NCI-H1694 (cell line): ENCODE results near the gene ARHGEF7.
"Not testable (repeated sequence)": the region's sequence is repeated elsewhere in the genome, so short reads cannot be mapped to it uniquely, and the experiment has no call there.

Experiments
- DNase-seq: peaks from one replicate; lab custom pipeline; 2025; lab: John Stamatoyannopoulos, UW

The ARHGEF7 gene

DNA sequence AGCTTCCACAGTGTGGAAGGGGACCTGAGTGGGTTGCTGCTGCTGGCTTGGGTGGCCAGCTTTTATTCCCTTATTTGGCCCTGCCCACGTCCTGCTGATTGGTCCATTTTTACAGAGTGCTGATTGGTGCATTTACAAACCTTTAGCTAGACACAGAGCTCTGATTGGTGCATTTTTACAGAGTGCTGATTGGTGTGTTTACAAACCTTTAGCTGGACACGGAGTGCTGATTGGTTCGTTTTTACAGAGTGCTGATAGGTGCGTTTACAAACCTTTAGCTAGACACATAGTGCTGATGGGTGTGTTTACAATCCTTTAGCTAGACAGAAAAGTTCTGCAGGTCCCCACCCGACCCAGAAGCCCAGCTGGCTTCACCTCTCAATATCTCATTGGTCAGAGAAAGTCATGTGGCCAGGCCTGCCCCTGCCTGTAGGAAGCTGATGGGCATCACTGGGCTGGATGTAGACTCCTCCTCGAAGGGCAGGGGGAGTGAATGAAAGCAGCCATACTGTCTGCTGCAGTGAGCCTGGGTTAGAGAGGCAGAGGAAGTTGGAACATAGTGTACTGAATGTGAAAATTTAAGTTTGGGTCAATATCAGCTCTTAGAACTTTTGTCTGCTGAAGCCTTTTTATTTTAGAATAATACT is 83.7 kb downstream of the ARHGEF7 start:
- DNase-seq: not testable (repeated sequence)

GRCh38 chr13:111201304-111201940 is 86.3 kb downstream of the ARHGEF7 start:
- DNase-seq: no peak

DNA sequence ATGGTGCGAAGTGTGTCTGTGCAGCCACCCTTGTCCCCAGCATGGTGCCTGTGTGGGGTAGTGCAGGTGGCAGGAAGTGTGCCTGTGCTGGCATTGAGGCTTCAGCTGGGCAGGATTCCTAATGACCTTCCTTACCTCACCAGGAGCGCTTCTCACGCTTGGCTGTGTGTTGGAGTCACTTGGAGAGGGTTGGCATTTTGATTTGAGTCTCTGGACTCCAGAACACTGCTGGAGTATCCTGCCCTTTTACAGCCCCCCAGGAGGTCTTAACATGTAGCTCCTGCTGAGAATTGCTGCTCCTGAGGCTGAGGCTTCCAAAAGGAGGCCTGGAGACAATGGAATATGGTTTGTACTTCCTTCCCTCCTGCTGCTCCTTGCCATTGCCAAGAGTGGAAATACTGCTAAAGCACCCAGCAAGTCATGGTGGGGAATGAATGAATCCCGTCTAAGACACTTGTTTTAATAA is 87.1 kb downstream of the ARHGEF7 start:
- no peak for DNase-seq

DNA sequence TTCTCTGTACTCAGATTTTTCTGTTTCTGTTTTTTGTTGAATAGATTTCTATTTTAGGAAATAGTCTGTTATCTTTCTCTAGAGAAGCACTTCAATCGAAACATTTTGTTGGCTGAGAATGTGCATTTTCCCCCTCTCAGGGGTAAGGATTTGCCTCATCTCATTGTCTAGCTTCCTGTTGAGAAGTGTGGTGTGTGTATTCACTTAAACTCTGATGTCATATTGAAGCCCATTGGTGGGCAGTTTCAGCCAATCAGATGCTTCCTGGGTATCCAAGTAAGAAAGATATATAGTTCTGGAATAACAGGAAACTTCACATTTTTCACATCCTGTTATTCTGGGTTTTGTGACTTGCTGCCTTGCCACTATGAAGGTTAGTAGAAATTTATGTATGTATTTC is 87.6 kb downstream of the ARHGEF7 start:
- no peak for DNase-seq

DNA sequence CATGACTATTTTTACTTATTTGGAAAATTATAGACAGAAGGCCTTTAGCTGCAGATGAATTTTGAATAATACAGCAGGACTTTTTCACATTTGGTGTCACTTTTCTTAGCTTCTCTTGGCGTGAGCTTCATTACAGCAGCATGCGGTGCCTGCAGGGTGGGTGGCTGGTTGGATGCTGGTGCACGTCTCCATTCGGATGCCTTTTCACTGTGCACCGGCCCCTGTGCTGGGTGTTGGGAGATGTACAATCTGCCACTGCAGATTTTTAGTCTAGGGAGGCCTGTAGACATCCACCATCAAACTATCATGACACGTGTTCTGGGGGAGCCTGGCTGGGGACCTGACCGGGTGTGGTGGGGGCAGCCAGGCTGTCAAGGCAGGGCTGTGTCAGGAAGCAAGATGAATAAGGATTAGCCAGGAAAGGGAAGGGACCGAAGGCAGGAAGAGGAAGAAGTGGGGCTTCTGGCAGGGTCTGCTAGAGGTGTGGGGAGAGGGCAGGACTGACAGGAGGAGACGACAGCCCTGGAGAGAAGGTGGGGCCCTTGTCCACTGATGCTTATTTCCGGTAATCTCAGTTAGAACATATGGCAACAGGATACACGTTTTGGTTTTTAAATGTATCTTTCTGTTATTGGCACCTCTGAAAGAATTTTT is 88.8 kb downstream of the ARHGEF7 start:
- no peak for DNase-seq

DNA sequence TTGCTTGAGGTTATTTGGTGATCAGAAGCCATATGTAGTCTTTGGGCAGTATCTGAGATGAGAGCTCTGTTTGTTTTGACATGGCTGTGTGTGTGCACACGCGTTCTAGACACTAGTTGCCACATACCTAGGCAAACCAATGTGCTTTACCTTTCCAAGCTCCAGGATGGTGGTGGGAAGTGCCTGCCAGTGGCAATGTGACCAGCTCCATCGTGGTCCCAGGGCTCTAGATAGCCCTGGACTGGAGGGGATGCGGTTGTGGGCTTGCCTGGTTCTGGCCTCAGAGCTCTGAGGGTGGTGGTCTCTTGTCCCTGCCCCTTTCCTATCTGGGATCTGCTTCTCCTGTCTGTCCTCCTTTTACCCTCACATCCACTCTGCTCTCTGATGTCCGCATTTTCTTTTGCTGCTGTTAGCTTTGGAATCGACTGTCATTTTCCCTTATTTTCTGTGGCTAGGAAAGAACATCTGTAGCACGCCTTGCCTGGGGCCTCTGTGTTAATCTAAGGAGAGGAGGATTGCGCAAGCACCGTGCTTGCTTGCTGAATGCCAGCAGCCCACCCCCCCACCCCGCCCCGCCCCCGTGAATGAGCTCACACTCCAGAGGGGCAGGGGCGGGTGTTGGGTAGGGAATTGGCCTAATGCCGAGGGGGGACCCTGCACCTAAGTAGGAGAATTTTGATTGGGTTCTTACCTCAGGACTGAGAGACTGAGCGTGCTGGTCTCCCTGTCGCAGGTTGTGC is 89.5 kb downstream of the ARHGEF7 start:
- DNase-seq: no peak

GRCh38 chr13:111206148-111206547 is 91.0 kb downstream of the ARHGEF7 start:
- DNase-seq: no peak

GRCh38 chr13:111209613-111210012 is 94.5 kb downstream of the ARHGEF7 start:
- DNase-seq: no peak

- DNase-seq: no peak
Measured at GRCh38 chr13:111210091-111210490, 95.0 kb downstream of the ARHGEF7 start.

DNA sequence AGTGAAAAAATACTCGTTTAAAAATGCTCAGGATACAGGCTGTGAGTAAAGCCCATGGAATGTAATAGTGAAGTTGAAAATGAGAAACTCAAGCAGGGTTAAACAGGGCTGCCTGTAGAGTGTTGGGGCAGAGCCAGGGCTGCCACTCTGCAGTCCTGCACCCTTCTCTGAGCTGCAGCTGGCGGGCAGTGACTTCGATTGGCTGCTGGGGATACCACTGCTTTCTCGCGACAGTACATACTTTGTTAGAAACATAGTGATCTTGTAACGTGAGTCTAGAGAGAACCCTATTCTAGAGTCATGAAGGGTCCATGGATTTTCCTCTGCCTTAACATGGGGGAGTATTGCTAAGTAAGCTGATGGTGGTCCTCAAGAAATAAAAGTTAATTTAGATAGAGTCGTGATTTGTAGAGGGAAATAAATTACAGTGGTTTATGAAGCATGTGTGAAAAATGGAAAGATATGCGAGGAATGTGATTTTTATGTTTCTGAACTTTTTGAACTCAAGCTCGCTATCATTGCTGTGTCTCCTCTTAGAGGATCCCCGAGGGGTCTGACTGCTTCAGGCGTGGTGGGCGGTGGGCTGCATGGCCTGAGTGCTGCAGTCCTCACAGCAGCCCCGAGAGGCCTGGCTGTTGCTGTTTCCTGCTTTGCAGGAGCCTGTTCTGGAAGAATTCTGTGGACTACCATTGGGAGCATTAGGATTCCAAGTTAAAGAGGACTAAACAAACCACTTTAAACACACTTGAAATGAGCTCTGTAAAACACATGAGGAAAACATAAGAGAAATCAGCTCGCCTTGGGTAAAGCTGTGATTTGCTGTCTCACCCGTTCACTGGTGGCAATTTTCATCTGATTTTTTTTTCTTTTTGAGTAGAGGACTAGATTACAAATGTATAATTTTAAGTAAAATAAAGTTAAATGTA is 95.7 kb downstream of the ARHGEF7 start:
- no peak for DNase-seq

DNA sequence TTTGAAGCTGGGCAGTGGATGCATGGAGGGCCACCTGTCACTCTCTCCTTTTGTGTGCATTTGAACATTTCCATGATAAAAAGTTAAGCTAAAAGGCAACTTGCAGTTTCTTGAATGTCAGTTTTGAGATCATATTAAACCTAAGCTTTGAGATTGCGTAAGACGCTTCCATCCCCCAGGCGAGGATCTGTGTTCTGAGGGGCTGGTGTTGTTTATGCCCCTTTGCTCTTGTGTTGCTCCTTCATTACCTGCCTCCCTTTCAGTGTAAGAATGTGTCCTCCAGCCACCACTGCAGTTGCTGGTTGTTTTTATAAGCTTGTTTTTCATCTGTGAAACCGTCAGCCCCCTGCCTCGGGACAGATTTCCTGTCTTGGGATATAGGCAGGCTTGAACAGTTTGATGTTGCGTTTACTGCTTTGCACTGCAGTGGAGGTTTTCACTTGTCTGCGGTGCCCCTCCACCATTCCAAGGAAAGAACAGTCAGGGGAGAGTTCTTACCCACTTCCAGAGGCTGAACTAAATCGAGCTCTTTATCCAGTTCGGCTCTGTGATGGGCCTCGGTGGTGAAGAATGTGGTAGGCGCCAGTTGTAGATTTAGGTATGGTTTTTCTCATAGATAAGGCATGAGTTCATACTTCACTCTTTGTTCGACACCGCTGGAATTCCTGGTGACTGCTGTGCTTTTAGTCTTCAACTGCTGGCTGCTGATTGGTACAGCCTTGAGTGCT is 96.8 kb downstream of the ARHGEF7 start:
- DNase-seq: no peak

GRCh38 chr13:111212517-111212873 is 97.4 kb downstream of the ARHGEF7 start:
- no peak for DNase-seq

- DNase-seq: no peak
Measured at GRCh38 chr13:111213964-111214726, 99.0 kb downstream of the ARHGEF7 start.

DNA sequence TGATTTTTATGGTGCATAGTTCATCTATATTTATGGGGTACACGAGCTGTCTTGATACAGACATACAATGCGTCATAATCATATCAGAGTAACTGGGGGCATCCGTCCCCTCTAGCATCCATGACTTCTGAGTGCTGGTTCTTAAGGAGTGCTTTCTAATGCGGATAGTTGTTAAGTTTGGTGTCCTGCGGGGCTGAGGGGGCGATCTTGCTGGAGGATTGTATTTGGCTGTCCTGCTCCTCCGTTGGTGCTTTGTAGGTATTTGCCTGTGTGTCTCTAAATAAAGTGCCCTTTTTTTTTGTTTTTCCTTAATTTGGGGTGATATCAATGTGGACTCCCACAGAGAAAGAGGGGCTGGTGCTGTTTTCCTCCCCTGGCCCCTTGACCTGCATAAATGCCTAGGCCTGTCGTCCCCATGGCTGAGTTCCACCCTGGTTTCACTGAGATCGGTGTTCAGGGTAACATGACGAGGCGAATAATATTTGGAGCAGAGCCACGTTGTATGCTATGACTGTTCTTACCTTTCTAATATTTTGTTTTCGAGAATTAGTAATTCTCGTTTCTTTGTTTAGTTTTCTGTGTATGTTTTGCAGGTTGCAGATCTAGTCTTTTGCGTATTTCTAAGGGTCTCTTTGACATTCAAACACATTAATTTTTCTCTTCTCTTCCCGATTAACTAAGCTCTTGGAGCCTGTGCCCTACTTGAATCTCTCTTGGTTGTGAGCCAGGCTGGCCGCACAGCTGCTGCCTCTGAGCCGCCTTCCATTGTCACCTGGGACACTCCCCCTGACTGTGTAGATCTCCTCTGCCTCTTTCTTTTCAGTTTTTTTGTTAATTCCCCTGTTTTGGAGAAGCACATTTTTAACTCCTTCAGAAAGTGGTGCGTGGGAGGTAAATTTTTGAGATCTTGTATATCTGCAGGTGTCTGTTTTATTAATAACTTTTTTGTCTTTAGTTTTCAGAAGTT is 100.3 kb downstream of the ARHGEF7 start:
- DNase-seq: no peak

- peak; percentile 32 for DNase-seq
Measured at GRCh38 chr13:111216166-111216960, 101.3 kb downstream of the ARHGEF7 start.

DNA sequence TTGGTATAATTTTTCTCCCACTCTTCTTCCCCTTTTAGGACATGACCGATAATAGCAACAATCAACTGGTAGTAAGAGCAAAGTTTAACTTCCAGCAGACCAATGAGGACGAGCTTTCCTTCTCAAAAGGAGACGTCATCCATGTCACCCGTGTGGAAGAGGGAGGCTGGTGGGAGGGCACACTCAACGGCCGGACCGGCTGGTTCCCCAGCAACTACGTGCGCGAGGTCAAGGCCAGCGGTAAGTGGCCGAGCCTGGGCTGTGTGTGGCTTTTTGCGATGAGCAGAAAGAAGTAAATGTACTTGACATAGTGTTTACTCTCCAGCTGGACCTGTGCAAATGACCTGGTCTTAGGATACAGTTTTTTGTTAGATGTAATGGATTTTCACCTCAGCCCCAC is 102.5 kb downstream of the ARHGEF7 start:
- no peak for DNase-seq

DNA sequence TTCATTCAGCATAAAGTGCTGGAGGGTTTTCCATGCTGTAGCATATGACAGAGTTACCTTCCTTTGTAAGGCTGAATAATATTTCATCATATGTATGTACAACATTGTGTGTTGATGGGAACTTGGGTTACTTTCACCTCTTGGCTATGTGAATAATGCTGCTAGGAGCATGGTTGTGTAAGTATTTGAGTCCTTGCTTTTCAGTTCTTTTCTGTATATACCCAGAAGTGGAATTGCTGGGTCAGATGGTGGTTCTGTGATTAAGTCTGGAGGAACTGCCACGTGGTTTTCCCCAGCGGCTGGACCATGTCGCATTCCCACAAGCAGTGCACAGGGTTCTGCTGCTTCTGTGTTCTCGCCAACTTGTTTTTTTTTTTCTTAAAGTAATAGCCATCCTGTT is 104.2 kb downstream of the ARHGEF7 start:
- no peak for DNase-seq

DNA sequence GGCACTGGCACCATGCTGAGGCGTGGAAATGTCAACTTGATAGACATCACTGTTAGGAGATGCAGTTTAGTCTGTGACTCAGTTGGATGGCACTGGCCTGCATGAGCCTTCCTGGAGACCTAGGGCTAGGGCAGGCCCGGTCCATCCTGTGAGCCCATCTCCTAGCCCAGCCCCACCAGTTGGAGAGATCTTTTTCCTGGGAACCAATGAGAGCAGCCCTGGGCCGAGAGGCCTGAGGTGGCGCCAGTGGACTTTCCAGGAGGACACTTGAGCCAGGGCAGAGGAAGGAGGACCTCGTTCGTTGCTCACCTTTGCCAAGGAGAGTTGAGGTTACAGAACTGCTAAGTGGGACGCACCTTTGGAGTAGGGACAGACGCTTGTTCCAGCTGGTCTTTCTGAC is 104.8 kb downstream of the ARHGEF7 start:
- no peak for DNase-seq
